CD4-positive, alpha-beta T cell treated with Interleukin-15 for 1 hour (primary cell): Measurements from ENCODE around the gene C4orf50.
"Not testable (repeated sequence)": the region's sequence is repeated elsewhere in the genome, so short reads cannot be mapped to it uniquely, and the experiment has no call there.

Experiments
- DNase-seq: peaks from one replicate; pipeline ENCODE4 v3.0.0-alpha.2; 2020

The C4orf50 gene

GRCh38 chr4:5884796-5885195 is 133.4 kb downstream of the C4orf50 start:
- DNase-seq, result no peak

- DNase-seq, result no peak
These were observed 134.3 kb downstream of the C4orf50 start for GRCh38 chr4:5883916-5884315.

GRCh38 chr4:5882947-5883346 is 135.3 kb downstream of the C4orf50 start:
- no peak for DNase-seq

GRCh38 chr4:5881340-5881739 is 136.9 kb downstream of the C4orf50 start:
- DNase-seq, result no peak

GRCh38 chr4:5878359-5878758 is 139.9 kb downstream of the C4orf50 start:
- DNase-seq, result no peak

- DNase-seq, result no peak
These were observed 140.8 kb downstream of the C4orf50 start for GRCh38 chr4:5877392-5877791.

- no peak for DNase-seq
These were observed 143.3 kb downstream of the C4orf50 start for GRCh38 chr4:5874811-5875449.

GRCh38 chr4:5870701-5871100 is 147.5 kb downstream of the C4orf50 start:
- no peak for DNase-seq

GRCh38 chr4:5869966-5870619 is 148.1 kb downstream of the C4orf50 start:
- DNase-seq, result no peak

- DNase-seq, result no peak
These were observed 150.4 kb downstream of the C4orf50 start for GRCh38 chr4:5867866-5868265.

- no peak for DNase-seq
These were observed 151.1 kb downstream of the C4orf50 start for GRCh38 chr4:5866841-5867813.

GRCh38 chr4:5865896-5866599 is 152.2 kb downstream of the C4orf50 start:
- DNase-seq, result no peak

- no peak for DNase-seq
These were observed 154.6 kb downstream of the C4orf50 start for GRCh38 chr4:5863461-5864113.

GRCh38 chr4:5858020-5858769 is 160.0 kb downstream of the C4orf50 start:
- no peak for DNase-seq

- DNase-seq, result no peak
These were observed 161.0 kb downstream of the C4orf50 start for GRCh38 chr4:5857199-5857598.

- DNase-seq, result not testable (repeated sequence)
These were observed 161.9 kb downstream of the C4orf50 start for GRCh38 chr4:5856362-5856761.

- no peak for DNase-seq
These were observed 163.3 kb downstream of the C4orf50 start for GRCh38 chr4:5854929-5855328.

GRCh38 chr4:5852523-5853202 is 165.6 kb downstream of the C4orf50 start:
- DNase-seq, result no peak

GRCh38 chr4:5851637-5852301 is 166.5 kb downstream of the C4orf50 start:
- DNase-seq, result no peak
